Panc1 (cell line): ENCODE measurements around the gene PPP4R1. TPM values are rescaled to one million over a fixed set of nuclear protein-coding genes. Genes with fewer than 3 reads are reported as not detected.

Source experiments
- ATAC-seq: fragments of 200-7000 bp; cut with Tn5 transposase; 2 replicates; pipeline ENCODE4 v1.9.1; 2020; ENCODE audit warnings: mild to moderate bottlenecking, moderate library complexity
- BruUV-seq: library from RNA; stranded (reverse); fragments of 400-500 nt; replicated peaks from 2 replicates; lab custom pipeline; 2021; lab: Mats Ljungman, UMichigan
- CTCF ChIA-PET: fragments of 300-600 bp; sonication (Branson Sonifier 250); formaldehyde crosslinking; loops from one replicate; lab custom pipeline; 2022; ENCODE audit warnings: antibody characterized with exemption; lab: Charles Lee
- POLR2A ChIA-PET: fragments of 300-600 bp; sonication (Branson Sonifier 250); formaldehyde crosslinking; loops from one replicate; lab custom pipeline; 2022; ENCODE audit warnings: antibody characterized with exemption; lab: Charles Lee
- DNase-seq: peaks from one replicate; pipeline ENCODE4 v3.0.0-alpha.2; 2010; ENCODE audit warnings: low read depth, low spot score
- H3K27ac ChIP-seq: 2 replicates; pipeline ENCODE4 v1.5.1; 2011; ENCODE audit warnings: mild to moderate bottlenecking, low read length, inconsistent platforms
- H3K27me3 ChIP-seq: fragments of 200-500 bp; sonication (Bioruptor generic); 2 replicates; pipeline ENCODE4 v1.6.0; 2014; ENCODE audit warnings: low read length, inconsistent platforms; ENCODE audit not compliant: control insufficient read depth, insufficient read depth
- H3K36me3 ChIP-seq: fragments of 200-500 bp; sonication (Bioruptor generic); 2 replicates; pipeline ENCODE4 v1.5.1; 2014; ENCODE audit warnings: inconsistent platforms, mild to moderate bottlenecking, low read length, moderate library complexity; ENCODE audit not compliant: control insufficient read depth, insufficient read depth
- H3K4me1 ChIP-seq: 2 replicates; pipeline ENCODE4 v1.5.1; 2011; ENCODE audit warnings: inconsistent platforms, mild to moderate bottlenecking, low read length, moderate library complexity; ENCODE audit not compliant: control insufficient read depth, insufficient read depth
- H3K4me3 ChIP-seq, 2 experiments: 2 replicates each; pipeline ENCODE4 v1.5.1; 2011 to 2012; ENCODE audit warnings: low read depth in 2 of 2, low read length in 2 of 2, mild to moderate bottlenecking in 2 of 2, inconsistent platforms in 1 of 2, moderate library complexity in 1 of 2
- H3K9me3 ChIP-seq: fragments of 200-500 bp; sonication (Bioruptor generic); 2 replicates; pipeline ENCODE4 v1.5.1; 2014; ENCODE audit warnings: low read depth, mild to moderate bottlenecking, inconsistent platforms, low read length, moderate library complexity; ENCODE audit not compliant: control insufficient read depth, insufficient read depth
- POLR2AphosphoS5 ChIP-seq: IDR thresholded peaks from 2 replicates; pipeline ENCODE4 v1.6.1; 2012; ENCODE audit warnings: mild to moderate bottlenecking, low read depth, low read length, moderate library complexity
- SIN3A ChIP-seq: IDR thresholded peaks from 2 replicates; pipeline ENCODE4 v1.6.1; 2012; ENCODE audit warnings: low read depth, mild to moderate bottlenecking, low read length, moderate library complexity, borderline replicate concordance; ENCODE audit not compliant: insufficient read depth
- TCF7L2 ChIP-seq: IDR thresholded peaks from 2 replicates; pipeline ENCODE4 v1.6.1; 2011; ENCODE audit warnings: mild to moderate bottlenecking, low read depth, low read length, inconsistent platforms
- in situ Hi-C: cut with HindIII; loops from 2 replicates; pipeline ENCODE4 v1.10.0; 2016; ENCODE audit warnings: low sequenced_read_pairs, low pct_unique_long_range_greater_than_20kb
- intact Hi-C: fragments of 100-400 bp; cut with micrococcal nuclease; formaldehyde crosslinking; loops from one replicate; pipeline ENCODE4 v1.10.0; 2022; ENCODE audit not compliant: unreplicated experiment
- total RNA-seq: library from RNA; stranded (reverse); gene quantifications from one replicate; pipeline ENCODE4 v1.2.1, GENCODE V29; 2021; ENCODE audit not compliant: unreplicated experiment
- TF ChIP-seq, protein P1 (sequence below): fragments of 450-650 bp; IDR thresholded peaks from 2 replicates; pipeline ENCODE4 v1.5.1; 2017; ENCODE audit warnings: mild to moderate bottlenecking
- TF ChIP-seq, protein P2 (sequence below), 2 experiments: IDR thresholded peaks; 2 replicates each; pipeline ENCODE4 v1.6.1; 2011 to 2012; ENCODE audit warnings: low read depth in 2 of 2, control low read depth in 1 of 2, low read length in 1 of 2, mild to moderate bottlenecking in 1 of 2, moderate library complexity in 1 of 2; ENCODE audit not compliant: insufficient read depth in 1 of 2

Gene PPP4R1
- total RNA-seq, 1 experiment from 2014 or later: 80.6 TPM

DNA sequence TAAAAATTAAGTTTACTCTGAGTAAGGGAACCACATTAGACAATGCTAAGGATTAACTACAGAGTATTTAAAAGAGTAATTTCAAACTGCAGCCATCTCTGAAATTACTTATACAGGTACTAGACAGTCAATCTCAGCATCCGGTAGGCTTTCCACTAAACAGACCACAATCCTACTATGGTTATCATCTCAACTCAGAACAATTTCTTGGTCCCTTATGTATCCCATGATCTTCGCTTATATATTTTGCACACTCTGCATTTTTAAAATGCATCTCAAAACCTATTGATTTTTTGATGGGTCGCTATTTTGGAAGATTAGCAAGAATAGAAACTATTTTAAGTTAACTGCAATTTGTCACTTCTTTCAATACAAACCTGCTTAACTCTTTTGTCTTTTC lies 1.4 kb downstream of the PPP4R1 start:
- Histone ChIP-seq H3K27ac (peak overlapping the region; percentile 88), H3K36me3 (peaks cover 4% of the 10 kb centered on the region; the same call in 1 of the 2 replicates), H3K9me3 (no peaks in the 10 kb centered on the region), H3K4me1 (peaks cover 53% of the 10 kb centered on the region), H3K27me3 (no peaks in the 10 kb centered on the region), H3K4me3 (peak overlapping the region; percentile 79 to 87)
- in situ Hi-C loops: no loop called here
- DNase-seq (no peak), ATAC-seq (no peak)
- TF ChIP-seq POLR2AphosphoS5 (no peak), SIN3A (no peak), TCF7L2 (no peak)
- TF ChIP-seq, protein P1, sequence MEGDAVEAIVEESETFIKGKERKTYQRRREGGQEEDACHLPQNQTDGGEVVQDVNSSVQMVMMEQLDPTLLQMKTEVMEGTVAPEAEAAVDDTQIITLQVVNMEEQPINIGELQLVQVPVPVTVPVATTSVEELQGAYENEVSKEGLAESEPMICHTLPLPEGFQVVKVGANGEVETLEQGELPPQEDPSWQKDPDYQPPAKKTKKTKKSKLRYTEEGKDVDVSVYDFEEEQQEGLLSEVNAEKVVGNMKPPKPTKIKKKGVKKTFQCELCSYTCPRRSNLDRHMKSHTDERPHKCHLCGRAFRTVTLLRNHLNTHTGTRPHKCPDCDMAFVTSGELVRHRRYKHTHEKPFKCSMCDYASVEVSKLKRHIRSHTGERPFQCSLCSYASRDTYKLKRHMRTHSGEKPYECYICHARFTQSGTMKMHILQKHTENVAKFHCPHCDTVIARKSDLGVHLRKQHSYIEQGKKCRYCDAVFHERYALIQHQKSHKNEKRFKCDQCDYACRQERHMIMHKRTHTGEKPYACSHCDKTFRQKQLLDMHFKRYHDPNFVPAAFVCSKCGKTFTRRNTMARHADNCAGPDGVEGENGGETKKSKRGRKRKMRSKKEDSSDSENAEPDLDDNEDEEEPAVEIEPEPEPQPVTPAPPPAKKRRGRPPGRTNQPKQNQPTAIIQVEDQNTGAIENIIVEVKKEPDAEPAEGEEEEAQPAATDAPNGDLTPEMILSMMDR: no peak
- TF ChIP-seq, protein P2, sequence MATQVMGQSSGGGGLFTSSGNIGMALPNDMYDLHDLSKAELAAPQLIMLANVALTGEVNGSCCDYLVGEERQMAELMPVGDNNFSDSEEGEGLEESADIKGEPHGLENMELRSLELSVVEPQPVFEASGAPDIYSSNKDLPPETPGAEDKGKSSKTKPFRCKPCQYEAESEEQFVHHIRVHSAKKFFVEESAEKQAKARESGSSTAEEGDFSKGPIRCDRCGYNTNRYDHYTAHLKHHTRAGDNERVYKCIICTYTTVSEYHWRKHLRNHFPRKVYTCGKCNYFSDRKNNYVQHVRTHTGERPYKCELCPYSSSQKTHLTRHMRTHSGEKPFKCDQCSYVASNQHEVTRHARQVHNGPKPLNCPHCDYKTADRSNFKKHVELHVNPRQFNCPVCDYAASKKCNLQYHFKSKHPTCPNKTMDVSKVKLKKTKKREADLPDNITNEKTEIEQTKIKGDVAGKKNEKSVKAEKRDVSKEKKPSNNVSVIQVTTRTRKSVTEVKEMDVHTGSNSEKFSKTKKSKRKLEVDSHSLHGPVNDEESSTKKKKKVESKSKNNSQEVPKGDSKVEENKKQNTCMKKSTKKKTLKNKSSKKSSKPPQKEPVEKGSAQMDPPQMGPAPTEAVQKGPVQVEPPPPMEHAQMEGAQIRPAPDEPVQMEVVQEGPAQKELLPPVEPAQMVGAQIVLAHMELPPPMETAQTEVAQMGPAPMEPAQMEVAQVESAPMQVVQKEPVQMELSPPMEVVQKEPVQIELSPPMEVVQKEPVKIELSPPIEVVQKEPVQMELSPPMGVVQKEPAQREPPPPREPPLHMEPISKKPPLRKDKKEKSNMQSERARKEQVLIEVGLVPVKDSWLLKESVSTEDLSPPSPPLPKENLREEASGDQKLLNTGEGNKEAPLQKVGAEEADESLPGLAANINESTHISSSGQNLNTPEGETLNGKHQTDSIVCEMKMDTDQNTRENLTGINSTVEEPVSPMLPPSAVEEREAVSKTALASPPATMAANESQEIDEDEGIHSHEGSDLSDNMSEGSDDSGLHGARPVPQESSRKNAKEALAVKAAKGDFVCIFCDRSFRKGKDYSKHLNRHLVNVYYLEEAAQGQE (IDR thresholded peaks at IDR 0.05; ENCODE audit: insufficient read depth in 1 of 2, low read depth in 2 of 2, low read length in 1 of 2): no peak
- POLR2A ChIA-PET: no interaction called here
- CTCF ChIA-PET: interaction anchor here (0.8 kb wide), 1 partner anchor 82 kb away, joined by 3 read pairs; no protein-coding TSS in a partner anchor
- intact Hi-C loops: loop anchor here (2.0 kb wide), 1 partner anchor 60 kb away; no protein-coding TSS in a partner anchor
- TSS peak; percentile 73 for BruUV-seq

- ChIA-PET CTCF (interaction anchor here (0.6 to 0.8 kb wide), 4 partner anchors 61 to 82 kb away, joined by 3 to 4 read pairs (median 3); no protein-coding TSS in a partner anchor), POLR2A (no interaction called here)
- H3K27me3 ChIP-seq: no peaks in the 10 kb centered on the region
- no TSS peak for BruUV-seq
- no peak for DNase-seq
- no peaks in the 10 kb centered on the region for H3K9me3 ChIP-seq
- peak overlapping the region; percentile 79 to 87 for H3K4me3 ChIP-seq
- intact Hi-C loops (loop anchor here (2.0 kb wide), 1 partner anchor 60 kb away; no protein-coding TSS in a partner anchor), in situ Hi-C loops (no loop called here)
- peaks cover 53% of the 10 kb centered on the region for H3K4me1 ChIP-seq
- H3K27ac ChIP-seq: peak overlapping the region; percentile 88
- TF ChIP-seq, protein P2 (IDR thresholded peaks at IDR 0.05; ENCODE audit: insufficient read depth in 1 of 2, low read depth in 2 of 2, low read length in 1 of 2): no peak
- TF ChIP-seq, protein P1: peak; percentile 84
- peak; percentile 67 for ATAC-seq
- H3K36me3 ChIP-seq: peaks cover 4% of the 10 kb centered on the region; the same call in 1 of the 2 replicates
Observed at GRCh38 chr18:9612215-9612830, 2.0 kb downstream of the PPP4R1 start.
